Neuronal stem cell (in vitro differentiated cells): ENCODE data around the gene VGLL4.

Experiments
- DNase-seq: peaks from one replicate; pipeline ENCODE4 v3.0.0-alpha.2; 2013; ENCODE audit warnings: low spot score
- H2AFZ ChIP-seq: one replicate; pipeline ENCODE4 v1.6.1; 2013; ENCODE audit warnings: mild to moderate bottlenecking, low read length, inconsistent platforms
- H2AK5ac ChIP-seq: 2 replicates; pipeline ENCODE4 v1.6.1; 2013; ENCODE audit warnings: low read depth, mild to moderate bottlenecking, inconsistent platforms, low read length, moderate library complexity, mixed read lengths
- H2BK120ac ChIP-seq: 2 replicates; pipeline ENCODE4 v1.6.1; 2013; ENCODE audit warnings: low read depth, mild to moderate bottlenecking, inconsistent platforms, low read length, moderate library complexity, mixed read lengths
- H2BK12ac ChIP-seq: one replicate; pipeline ENCODE4 v1.6.1; 2013; ENCODE audit warnings: low read length, inconsistent platforms
- H2BK15ac ChIP-seq: 2 replicates; pipeline ENCODE4 v1.6.1; 2013; ENCODE audit warnings: mild to moderate bottlenecking, low read length, inconsistent platforms, mixed read lengths
- H2BK5ac ChIP-seq: one replicate; pipeline ENCODE4 v1.6.1; 2013; ENCODE audit warnings: inconsistent platforms, mild to moderate bottlenecking, low read length, moderate library complexity
- H3K14ac ChIP-seq: one replicate; pipeline ENCODE4 v1.6.1; 2013; ENCODE audit warnings: low read length, inconsistent platforms
- H3K18ac ChIP-seq: 2 replicates; pipeline ENCODE4 v1.6.1; 2013; ENCODE audit warnings: low read length, inconsistent platforms
- H3K23ac ChIP-seq: 2 replicates; pipeline ENCODE4 v1.6.1; 2013; ENCODE audit warnings: low read depth, mild to moderate bottlenecking, mixed read lengths, low read length, inconsistent platforms; ENCODE audit not compliant: poor library complexity
- H3K27ac ChIP-seq: replicated peaks from 3 replicates; pipeline ENCODE4 v1.5.1; 2013; ENCODE audit warnings: low read length, inconsistent platforms
- H3K27me3 ChIP-seq, 3 experiments: 2 replicates each; pipeline ENCODE4 v1.6.1; 2013; ENCODE audit warnings: low read length in 3 of 3, mild to moderate bottlenecking in 2 of 3, inconsistent platforms in 1 of 3, low read depth in 1 of 3, mixed read lengths in 1 of 3, moderate library complexity in 1 of 3; ENCODE audit not compliant: control insufficient read depth in 3 of 3, insufficient read depth in 3 of 3
- H3K36me3 ChIP-seq, 2 donors: replicated peaks in 1 of 2; 2 replicates each; pipeline ENCODE4 v1.6.1; 2013; ENCODE audit warnings: low read length in 2 of 2; ENCODE audit not compliant: control insufficient read depth in 2 of 2, insufficient read depth in 2 of 2
- H3K4ac ChIP-seq: 2 replicates; pipeline ENCODE4 v1.6.1; 2013; ENCODE audit warnings: inconsistent platforms, mild to moderate bottlenecking, low read length, moderate library complexity
- H3K4me1 ChIP-seq, 2 donors: 1 replicate in 1 of 2; 2 replicates in 1 of 2; pipeline ENCODE4 v1.6.1; 2013; ENCODE audit warnings: low read length in 2 of 2, low read depth in 1 of 2; ENCODE audit not compliant: control insufficient read depth in 2 of 2, insufficient read depth in 1 of 2
- H3K4me2 ChIP-seq: one replicate; pipeline ENCODE4 v1.6.1; 2013; ENCODE audit warnings: mild to moderate bottlenecking, low read length, inconsistent platforms; ENCODE audit not compliant: insufficient read depth, poor library complexity, severe bottlenecking
- H3K4me3 ChIP-seq, 2 donors: 2 replicates each; pipeline ENCODE4 v1.5.1; 2013; ENCODE audit warnings: low read length in 2 of 2, mild to moderate bottlenecking in 2 of 2, inconsistent platforms in 1 of 2, moderate library complexity in 1 of 2
- H3K79me1 ChIP-seq: one replicate; pipeline ENCODE4 v1.6.1; 2013; ENCODE audit warnings: low read depth, mild to moderate bottlenecking, inconsistent platforms, low read length, moderate library complexity
- H3K9ac ChIP-seq: one replicate; pipeline ENCODE4 v1.6.1; 2013; ENCODE audit warnings: mild to moderate bottlenecking, low read depth, low read length, inconsistent platforms; ENCODE audit not compliant: poor library complexity
- H3K9me3 ChIP-seq, 2 donors: replicated peaks in 1 of 2; 2 replicates each; pipeline versions ENCODE3 to v1.6.1; 2013; ENCODE audit warnings: low read length in 2 of 2, mild to moderate bottlenecking in 2 of 2, inconsistent platforms in 1 of 2, low read depth in 1 of 2, mixed read lengths in 1 of 2, moderate library complexity in 1 of 2; ENCODE audit not compliant: control insufficient read depth in 2 of 2, insufficient read depth in 1 of 2
- H4K8ac ChIP-seq: one replicate; pipeline ENCODE4 v1.6.1; 2013; ENCODE audit warnings: low read depth, mild to moderate bottlenecking, inconsistent platforms, low read length, moderate library complexity
- H4K91ac ChIP-seq: one replicate; pipeline ENCODE4 v1.6.1; 2013; ENCODE audit warnings: low read length, low read depth, mild to moderate bottlenecking, inconsistent platforms; ENCODE audit not compliant: poor library complexity
- WGBS, 2 donors: extraction: QIAGEN DNeasy Blood & Tissue Kit; methylation state at CpG; one replicate each; pipeline ENCODE4 v1.1.7; 2013; ENCODE audit warnings: missing lambda C conversion rate in 2 of 2, mixed read lengths in 1 of 2; ENCODE audit not compliant: insufficient read length in 2 of 2, insufficient replicate concordance in 1 of 2; ENCODE audit errors: extremely low coverage in 2 of 2; 5-methylcytosine and 5-hydroxymethylcytosine counted together

The VGLL4 gene

GRCh38 chr3:11543948-11544387 is 99.7 kb downstream of the VGLL4 start:
- no peak overlapping the region for H2BK12ac ChIP-seq
- H2BK15ac ChIP-seq: peak overlapping the region; percentile 31
- no peak for DNase-seq
- peak overlapping the region; percentile 78 for H3K18ac ChIP-seq
- H3K4me1 ChIP-seq: peaks cover 0 to 6% of the 10 kb centered on the region in 2 donors
- H3K36me3 ChIP-seq: no peaks in the 10 kb centered on the region
- H3K4me2 ChIP-seq: no peak overlapping the region
- no peak overlapping the region for H3K4me3 ChIP-seq
- H3K14ac ChIP-seq: peak overlapping the region; percentile 79
- H3K23ac ChIP-seq: peak overlapping the region; percentile 45
- no peak overlapping the region for H4K8ac ChIP-seq
- H2AFZ ChIP-seq: no peak overlapping the region
- H3K9ac ChIP-seq: no peak overlapping the region
- peaks cover 2% of the 10 kb centered on the region for H3K79me1 ChIP-seq
- H2BK120ac ChIP-seq: no peak overlapping the region
- H3K4ac ChIP-seq: no peak overlapping the region
- H3K9me3 ChIP-seq: no peaks in the 10 kb centered on the region
- no peak overlapping the region for H4K91ac ChIP-seq
- peak overlapping the region; percentile 46 for H2BK5ac ChIP-seq
- H3K27me3 ChIP-seq: no peaks in the 10 kb centered on the region
- H2AK5ac ChIP-seq: peak overlapping the region; percentile 50
- WGBS, 2 donors: no CpG with 5 or more reads among the region's 6 CpGs
- no peak overlapping the region for H3K27ac ChIP-seq

- no peak overlapping the region for H4K91ac ChIP-seq
- H2BK5ac ChIP-seq: no peak overlapping the region
- H3K4me2 ChIP-seq: no peak overlapping the region
- no peak overlapping the region for H2BK12ac ChIP-seq
- H3K4ac ChIP-seq: no peak overlapping the region
- no peak for DNase-seq
- H3K27me3 ChIP-seq: no peaks in the 10 kb centered on the region
- H3K36me3 ChIP-seq: no peaks in the 10 kb centered on the region
- H3K4me3 ChIP-seq: peak overlapping the region in 1 of 2 donors; percentile 7
- H3K23ac ChIP-seq: peak overlapping the region; percentile 45
- no peaks in the 10 kb centered on the region for H3K9me3 ChIP-seq
- H3K9ac ChIP-seq: no peak overlapping the region
- H3K18ac ChIP-seq: no peak overlapping the region
- no peak overlapping the region for H3K27ac ChIP-seq
- WGBS, 2 donors: no CpG with 5 or more reads among the region's 19 CpGs
- peaks cover 2% of the 10 kb centered on the region for H3K79me1 ChIP-seq
- no peak overlapping the region for H3K14ac ChIP-seq
- no peak overlapping the region for H2BK15ac ChIP-seq
- H3K4me1 ChIP-seq: peaks cover 0 to 6% of the 10 kb centered on the region in 2 donors
- no peak overlapping the region for H2BK120ac ChIP-seq
- H2AFZ ChIP-seq: no peak overlapping the region
- no peak overlapping the region for H4K8ac ChIP-seq
- no peak overlapping the region for H2AK5ac ChIP-seq
Observed at GRCh38 chr3:11543141-11543947, 100.4 kb downstream of the VGLL4 start.

- no peak overlapping the region for H3K4ac ChIP-seq
- WGBS, 2 donors: no CpG with 5 or more reads among the region's 7 CpGs
Observed at GRCh38 chr3:11542551-11542950, 101.2 kb downstream of the VGLL4 start.

More at GRCh38 chr3:11542551-11542950, 101.2 kb downstream of the VGLL4 start:
- Histone ChIP-seq H2BK15ac (no peak overlapping the region), H2BK120ac (no peak overlapping the region), H2BK5ac (no peak overlapping the region), H3K4me3 (no peak overlapping the region), H4K8ac (no peak overlapping the region), H3K18ac (no peak overlapping the region), H3K79me1 (peaks cover 2% of the 10 kb centered on the region), H3K27me3 (no peaks in the 10 kb centered on the region), H3K9ac (no peak overlapping the region), H2BK12ac (no peak overlapping the region), H3K23ac (no peak overlapping the region), H3K27ac (no peak overlapping the region), H3K4me1 (peaks cover 0 to 6% of the 10 kb centered on the region in 2 donors), H3K4me2 (no peak overlapping the region), H3K9me3 (no peaks in the 10 kb centered on the region), H3K36me3 (no peaks in the 10 kb centered on the region), H3K14ac (no peak overlapping the region), H2AFZ (no peak overlapping the region), H4K91ac (no peak overlapping the region), H2AK5ac (no peak overlapping the region)
- no peak for DNase-seq
